Peyer's patch (tissue), 4 donors: ENCODE results near the gene FNIP2.

Source experiments
- CTCF ChIP-seq, 6 experiments: fragments of 450-650 bp in 4 of 6; fragments of 200-600 bp in 2 of 6; sonication (generic) in 1 of 6; IDR thresholded peaks; one replicate each; pipeline ENCODE4 v1.5.1; 2017 to 2019; ENCODE audit warnings: antibody characterized with exemption in 6 of 6, mild to moderate bottlenecking in 3 of 6, moderate library complexity in 1 of 6
- POLR2A ChIP-seq, 2 donors: fragments of 450-650 bp; IDR thresholded peaks; one replicate each; pipeline ENCODE4 v1.5.1; 2017; ENCODE audit warnings: antibody characterized with exemption in 2 of 2, mild to moderate bottlenecking in 2 of 2, moderate library complexity in 2 of 2

- TF ChIP-seq CTCF (IDR thresholded peaks at IDR 0.05) (no peak), POLR2A (IDR thresholded peaks at IDR 0.05) (no peak)
Measured at GRCh38 chr4:158721680-158722079, 47.1 kb upstream of the FNIP2 start.
